GM12878 (cell line): ENCODE measurements around the gene TMEM163. TPM values are rescaled to one million over a fixed set of nuclear protein-coding genes. Genes with fewer than 3 reads are reported as not detected.
A peak's percentile ranks its signal among the peaks of the same experiment; 100 is the strongest.

Experiments
- ATAC-seq: fragments of 200-7000 bp; cut with Tn5 transposase; 3 replicates; pipeline ENCODE4 v1.9.1; 2020; ENCODE audit warnings: mild to moderate bottlenecking, moderate library complexity
- BruUV-seq: library from RNA; stranded (reverse); fragments of 400-500 nt; replicated peaks from 2 replicates; lab custom pipeline; 2021; lab: Mats Ljungman, UMichigan
- CTCF ChIA-PET: fragments of 300-600 bp; sonication (Branson Sonifier 250); formaldehyde crosslinking; extraction: SDS; loops from one replicate; lab custom pipeline; 2021; ENCODE audit warnings: inconsistent platforms; lab: Yijun Ruan, JAX
- POLR2A ChIA-PET: fragments of 350-600 bp; formaldehyde crosslinking; extraction: SDS; loops from one replicate; lab custom pipeline; 2021; ENCODE audit warnings: inconsistent platforms; lab: Charles Lee
- RAD21 ChIA-PET: fragments of 300-600 bp; sonication (Branson Sonifier 250); formaldehyde crosslinking; loops from one replicate; lab custom pipeline; 2023; ENCODE audit warnings: antibody characterized with exemption; ENCODE audit not compliant: unreplicated experiment; lab: Charles Lee
- SMC1A ChIA-PET: fragments of 300-600 bp; sonication (Branson Sonifier 250); formaldehyde crosslinking; loops from one replicate; lab custom pipeline; 2023; ENCODE audit not compliant: unreplicated experiment, uncharacterized antibody; lab: Charles Lee
- DNase-seq: peaks from one replicate; pipeline ENCODE4 v3.0.0-alpha.2; 2011; ENCODE audit warnings: low read depth, low spot score
- FAIRE-seq: peaks from 3 replicates; lab custom pipeline; 2011; peaks lifted over from hg19 to GRCh38; lab: Jason Lieb, UNC
- H2AFZ ChIP-seq: 2 replicates; pipeline ENCODE4 v1.6.0; 2011; ENCODE audit warnings: low read depth, low read length, control low read depth; ENCODE audit not compliant: control insufficient read depth
- H3K27ac ChIP-seq: 2 replicates; pipeline ENCODE4 v1.5.1; 2011; ENCODE audit warnings: control low read depth; ENCODE audit not compliant: control insufficient read depth, insufficient read depth
- H3K27me3 ChIP-seq, 2 experiments: replicated peaks in 1 of 2; 2 replicates each; pipeline versions ENCODE4 v1.6.0 to v1.6.1; 2011; ENCODE audit warnings: low read length in 1 of 2; ENCODE audit not compliant: control insufficient read depth in 2 of 2, insufficient read depth in 2 of 2
- H3K36me3 ChIP-seq, 2 experiments: 2 replicates each; pipeline ENCODE4 v1.5.1; 2011; ENCODE audit warnings: low read length in 1 of 2; ENCODE audit not compliant: control insufficient read depth in 2 of 2, insufficient read depth in 2 of 2
- H3K4me1 ChIP-seq: 2 replicates; pipeline ENCODE4 v1.6.1; 2011; ENCODE audit warnings: mild to moderate bottlenecking, low read length, moderate library complexity, mixed read lengths; ENCODE audit not compliant: control insufficient read depth, insufficient read depth
- H3K4me2 ChIP-seq: 2 replicates; pipeline ENCODE4 v1.6.0; 2011; ENCODE audit warnings: control low read depth; ENCODE audit not compliant: control insufficient read depth, insufficient read depth
- H3K4me3 ChIP-seq: fragments of 200-600 bp; sonication (generic); 2 replicates; pipeline ENCODE4 v1.5.1; 2016
- H3K79me2 ChIP-seq: 2 replicates; pipeline ENCODE4 v1.6.0; 2011; ENCODE audit warnings: low read length; ENCODE audit not compliant: control insufficient read depth, insufficient read depth
- H3K9ac ChIP-seq: 2 replicates; pipeline ENCODE4 v1.8.0; 2011; ENCODE audit warnings: low read length, control low read depth, mixed read lengths; ENCODE audit not compliant: control insufficient read depth, insufficient read depth
- H3K9me3 ChIP-seq: replicated peaks from 3 replicates; pipeline ENCODE4 v1.5.1; 2011; ENCODE audit warnings: mild to moderate bottlenecking, low read length; ENCODE audit not compliant: control insufficient read depth, insufficient read depth
- H4K20me1 ChIP-seq: 2 replicates; pipeline ENCODE4 v1.6.0; 2011; ENCODE audit not compliant: control insufficient read depth, insufficient read depth
- BCL11A ChIP-seq: IDR thresholded peaks from 2 replicates; pipeline ENCODE4 v1.6.1; 2011; ENCODE audit warnings: low read depth, low read length
- CBX5 ChIP-seq: sonication (generic); IDR thresholded peaks from 2 replicates; pipeline ENCODE4 v1.6.1; 2016; ENCODE audit warnings: low read depth, moderate library complexity, mild to moderate bottlenecking, inconsistent platforms
- CEBPB ChIP-seq, 2 experiments: fragments of 150-350 bp in 1 of 2; IDR thresholded peaks; 2 replicates each; pipeline ENCODE4 v1.6.1; 2012 to 2014; ENCODE audit warnings: low read depth in 2 of 2, low read length in 2 of 2, borderline replicate concordance in 1 of 2, inconsistent platforms in 1 of 2
- CHD1 ChIP-seq: IDR thresholded peaks from 2 replicates; pipeline ENCODE4 v1.6.1; 2012; ENCODE audit warnings: low read depth, low read length, improper control_type of control experiment
- CHD4 ChIP-seq: fragments of 200-600 bp; sonication (generic); IDR thresholded peaks from 2 replicates; pipeline ENCODE4 v1.6.1; 2016; ENCODE audit warnings: mild to moderate bottlenecking
- IRF3 ChIP-seq: fragments of 450-650 bp; IDR thresholded peaks from 2 replicates; pipeline ENCODE4 v1.6.1; 2014; ENCODE audit warnings: mild to moderate bottlenecking
- PAX5 ChIP-seq: IDR thresholded peaks from 2 replicates; pipeline ENCODE4 v1.6.1; 2011; ENCODE audit warnings: low read depth, low read length, borderline replicate concordance
- PML ChIP-seq: IDR thresholded peaks from 2 replicates; pipeline ENCODE4 v1.6.1; 2012; ENCODE audit warnings: low read length, inconsistent platforms
- RAD51 ChIP-seq: fragments of 450-650 bp; IDR thresholded peaks from 2 replicates; pipeline ENCODE4 v1.6.1; 2016; ENCODE audit warnings: moderate library complexity, mild to moderate bottlenecking, inconsistent platforms
- RB1 ChIP-seq: fragments of 450-650 bp; formaldehyde crosslinking; IDR thresholded peaks from 2 replicates; pipeline ENCODE4 v1.6.1; 2017; ENCODE audit warnings: mild to moderate bottlenecking, borderline replicate concordance
- RUNX3 ChIP-seq: IDR thresholded peaks from 2 replicates; pipeline ENCODE4 v1.6.1; 2012; ENCODE audit warnings: low read length, inconsistent platforms
- SUZ12 ChIP-seq: fragments of 200-600 bp; sonication (generic); IDR thresholded peaks from one replicate; pipeline ENCODE4 v1.6.1; 2018; ENCODE audit warnings: antibody characterized with exemption, mild to moderate bottlenecking; ENCODE audit not compliant: unreplicated experiment
- YY1 ChIP-seq: IDR thresholded peaks from 2 replicates; pipeline ENCODE4 v1.6.1; 2011; ENCODE audit warnings: low read depth, mild to moderate bottlenecking, low read length
- ZBTB4 ChIP-seq: fragments of 450-650 bp; formaldehyde crosslinking; IDR thresholded peaks from 2 replicates; pipeline ENCODE4 v1.4.0; 2022; ENCODE audit warnings: mild to moderate bottlenecking, moderate library complexity
- WGBS: methylation state at CpG from one replicate; pipeline ENCODE4 v1.1.6; 2016; ENCODE audit warnings: low lambda C conversion rate; ENCODE audit not compliant: insufficient replicate concordance, insufficient coverage; ENCODE audit errors: missing lambda C conversion rate; 5-methylcytosine and 5-hydroxymethylcytosine counted together
- in situ Hi-C: fragments of 300-500 bp; cut with MboI; formaldehyde crosslinking; loops from 9 replicates; pipeline ENCODE4 v1.14.3; 2018; ENCODE audit warnings: mixed read lengths
- intact Hi-C: fragments of 100-400 bp; cut with micrococcal nuclease; formaldehyde crosslinking; loops from one replicate; pipeline ENCODE4 v1.14.2; 2022; ENCODE audit not compliant: unreplicated experiment
- polyA plus RNA-seq, 11 experiments: library from polyadenylated mRNA; depleted of rRNA in 4 of 11; unstranded in 6 of 11; stranded (reverse) in 5 of 11; fragments of >200 nt; fragmentation: Nextera tagmentation in 4 of 11; fragmentation: Illumina TruSeq in 1 of 11; extraction: Ambion mirVana in 4 of 11; extraction: Trizol in 1 of 11; gene quantifications; 1 replicate in 1 of 11; 2 replicates in 10 of 11; pipeline versions ENCODE4 v1.2.1 to v1.2.3, GENCODE V29; 2011 to 2016; ENCODE audit warnings: inconsistent platforms in 2 of 11, missing spikeins in 2 of 11, low read depth in 1 of 11
- total RNA-seq, 4 experiments: library from RNA; depleted of rRNA in 3 of 4; stranded (reverse); fragments of >200 nt in 3 of 4; fragmentation: Illumina TruSeq in 1 of 4; extraction: Trizol in 1 of 4; gene quantifications; 2 replicates each; pipeline versions ENCODE4 v1.2.1 to v1.2.3, GENCODE V29; 2013 to 2021

TMEM163 gene
- total and polyA plus RNA-seq, 10 of the 15 experiments (the other 5 are each of a cell fraction or from before 2014, with no cell fraction given) = 0.05 to 0.11 (median 0.07) TPM; not detected in 4

- 0 out of 2 replicates have a peak overlapping the region, but pooled peaks have one; percentile 9 for H3K4me2 ChIP-seq
- H4K20me1 ChIP-seq = no peaks in the 10 kb centered on the region
- intact Hi-C loops (no loop called here), in situ Hi-C loops (no loop called here)
- no peaks in the 10 kb centered on the region for H3K79me2 ChIP-seq
- TF ChIP-seq PAX5 = no peak
- peak; percentile 64 for TF ChIP-seq RUNX3
- ChIA-PET POLR2A (no interaction called here), CTCF (no interaction called here), SMC1A (no interaction called here), RAD21 (no interaction called here)
- H3K27ac ChIP-seq = no peak overlapping the region
- no peaks in the 10 kb centered on the region for H3K36me3 ChIP-seq
- ATAC-seq = no peak
- H3K4me3 ChIP-seq = no peak overlapping the region
- no peaks in the 10 kb centered on the region for H3K27me3 ChIP-seq
- no peak overlapping the region for H2AFZ ChIP-seq
- H3K4me1 ChIP-seq = peaks cover 18% of the 10 kb centered on the region
- no peaks in the 10 kb centered on the region for H3K9me3 ChIP-seq
- H3K9ac ChIP-seq = no peak overlapping the region
- no peak for FAIRE-seq
- no peak for DNase-seq
- no TSS peak for BruUV-seq
Measured at GRCh38 chr2:134745023-134745422, 26.2 kb upstream of the TMEM163 start.

GRCh38 chr2:134739879-134740301 lies 21.1 kb upstream of the TMEM163 start:
- Histone ChIP-seq H3K79me2 (no peaks in the 10 kb centered on the region), H3K4me3 (no peak overlapping the region), H3K9me3 (no peaks in the 10 kb centered on the region), H3K9ac (peak overlapping the region; percentile 40), H3K36me3 (no peaks in the 10 kb centered on the region), H4K20me1 (no peaks in the 10 kb centered on the region; the same call in 1 of the 2 replicates), H3K27me3 (no peaks in the 10 kb centered on the region), H3K27ac (peak overlapping the region; percentile 85), H3K4me2 (peak overlapping the region; percentile 80), H3K4me1 (peaks cover 53% of the 10 kb centered on the region), H2AFZ (peak overlapping the region; percentile 83)
- DNase-seq (peak; percentile 90), ATAC-seq (peak; percentile 97), FAIRE-seq (peak; percentile 95)
- no TSS peak for BruUV-seq
- intact Hi-C loops (loop anchor here (5.0 kb wide), 2 partner anchors 87 to 118 kb away; no protein-coding TSS in a partner anchor), in situ Hi-C loops (no loop called here)
- RAD21 ChIA-PET = no interaction called here
- SMC1A ChIA-PET = interaction anchor here (1.0 kb wide), 1 partner anchor 99 kb away, joined by 3 read pairs; no protein-coding TSS in a partner anchor
- CTCF ChIA-PET = no interaction called here
- 2% methylated on average over 6 of the region's 6 CpGs for WGBS
- POLR2A ChIA-PET = no interaction called here
- TF ChIP-seq SUZ12 (no peak), CHD4 (no peak), PML (0 out of 2 replicates have a peak, but pooled peaks have one; percentile 33), CEBPB (IDR thresholded peaks at IDR 0.05; ENCODE audit: borderline replicate concordance in 1 of 2, low read depth in 2 of 2, low read length in 2 of 2) (no peak), CHD1 (no peak), RAD51 (peak; percentile 53; the same call in 1 of the 2 replicates), YY1 (peak; percentile 48), ZBTB4 (CRISPR knock-in tag) (no peak), CBX5 (peak; percentile 83), IRF3 (no peak), BCL11A (peak; percentile 73; the same call in 1 of the 2 replicates), RB1 (no peak)
